ENCODE data around the gene TMEM207.

The TMEM207 gene

DNA sequence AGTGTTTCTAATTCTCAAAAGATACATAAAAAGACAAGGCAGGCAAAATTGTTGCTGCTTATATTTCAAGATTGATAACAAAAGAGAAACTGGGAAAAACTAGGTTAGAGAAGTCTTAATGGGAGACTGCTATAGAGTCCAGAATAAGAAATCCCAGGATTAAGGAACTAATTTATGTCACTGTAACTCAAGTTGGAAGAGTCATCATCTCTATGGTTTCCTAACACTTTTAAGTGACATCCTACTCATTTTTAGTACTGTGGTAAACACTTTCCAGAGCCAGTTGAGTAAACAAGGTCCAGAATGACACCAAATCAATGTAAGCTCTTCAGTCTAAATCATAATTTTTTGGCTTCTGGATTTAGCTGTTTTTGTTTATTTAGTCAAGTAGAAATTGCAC lies 53.7 kb downstream of the TMEM207 start:
- TF ChIP-seq, protein P1, sequence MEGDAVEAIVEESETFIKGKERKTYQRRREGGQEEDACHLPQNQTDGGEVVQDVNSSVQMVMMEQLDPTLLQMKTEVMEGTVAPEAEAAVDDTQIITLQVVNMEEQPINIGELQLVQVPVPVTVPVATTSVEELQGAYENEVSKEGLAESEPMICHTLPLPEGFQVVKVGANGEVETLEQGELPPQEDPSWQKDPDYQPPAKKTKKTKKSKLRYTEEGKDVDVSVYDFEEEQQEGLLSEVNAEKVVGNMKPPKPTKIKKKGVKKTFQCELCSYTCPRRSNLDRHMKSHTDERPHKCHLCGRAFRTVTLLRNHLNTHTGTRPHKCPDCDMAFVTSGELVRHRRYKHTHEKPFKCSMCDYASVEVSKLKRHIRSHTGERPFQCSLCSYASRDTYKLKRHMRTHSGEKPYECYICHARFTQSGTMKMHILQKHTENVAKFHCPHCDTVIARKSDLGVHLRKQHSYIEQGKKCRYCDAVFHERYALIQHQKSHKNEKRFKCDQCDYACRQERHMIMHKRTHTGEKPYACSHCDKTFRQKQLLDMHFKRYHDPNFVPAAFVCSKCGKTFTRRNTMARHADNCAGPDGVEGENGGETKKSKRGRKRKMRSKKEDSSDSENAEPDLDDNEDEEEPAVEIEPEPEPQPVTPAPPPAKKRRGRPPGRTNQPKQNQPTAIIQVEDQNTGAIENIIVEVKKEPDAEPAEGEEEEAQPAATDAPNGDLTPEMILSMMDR (conservative IDR thresholded peaks at IDR 0.05; ENCODE audit: low read depth, low read length), result no peak
- no peak overlapping the region for H3K4me3 ChIP-seq (ENCODE audit: low read depth, low read length)
- DNase-seq (ENCODE audit: low read depth), result no peak

DNA sequence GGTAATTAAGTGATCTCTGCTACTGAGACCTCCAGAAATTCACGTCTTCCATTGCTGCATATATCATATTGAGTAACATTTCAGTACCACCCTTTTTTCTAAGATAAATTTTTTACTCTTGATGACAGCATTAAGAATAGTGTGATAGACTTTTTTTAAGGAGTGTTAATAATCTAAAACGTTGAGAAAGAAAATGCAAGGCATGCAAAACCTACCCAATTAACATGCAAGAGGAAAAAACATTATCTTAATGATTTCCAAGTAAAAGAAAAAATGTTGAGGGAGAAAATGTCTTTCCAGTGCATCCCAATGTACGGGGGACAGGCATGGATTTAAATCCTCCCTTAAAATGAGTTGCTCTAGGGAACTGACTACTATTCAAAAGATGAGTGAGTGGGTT lies 61.0 kb downstream of the TMEM207 start:
- no peak for DNase-seq (ENCODE audit: low read depth)
- TF ChIP-seq, protein P1 (conservative IDR thresholded peaks at IDR 0.05; ENCODE audit: low read depth, low read length), result no peak
- H3K4me3 ChIP-seq (ENCODE audit: low read depth, low read length), result no peak overlapping the region

DNA sequence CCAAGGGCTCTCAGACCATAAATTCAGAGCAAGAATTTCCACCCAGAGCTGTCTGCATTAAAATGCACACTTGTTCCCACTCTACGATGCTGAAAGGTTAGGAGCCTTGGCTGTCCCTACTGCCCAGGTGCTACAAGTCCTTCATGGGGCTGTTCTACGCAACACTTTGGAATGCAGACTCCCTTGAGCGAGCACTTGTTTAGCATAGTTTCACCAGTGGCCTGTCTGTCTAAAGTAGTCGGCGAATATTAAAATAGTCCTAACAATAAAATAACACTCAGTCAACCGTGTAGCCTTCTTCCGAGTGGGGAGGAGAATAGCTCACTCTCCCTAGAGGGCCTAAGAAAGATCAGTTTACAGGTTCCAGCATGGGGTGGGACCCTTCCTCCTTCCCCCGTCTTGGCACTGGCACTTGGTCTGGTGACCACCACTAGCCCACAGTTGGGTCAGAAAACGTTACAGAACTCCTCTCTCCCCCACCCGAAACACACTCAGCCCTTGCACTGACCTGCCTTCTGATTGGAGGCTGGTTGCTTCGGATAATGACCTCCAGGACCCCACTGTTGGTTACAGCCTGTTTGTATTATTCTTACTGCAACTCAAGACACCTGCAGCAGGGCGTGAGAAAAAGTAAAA lies 62.0 kb downstream of the TMEM207 start, which contains the start of gene CLDN16:
Gene CLDN16, plus strand, starts transcription at position 586 of the 636 bp plus-strand sequence. CDS start 167 bp downstream, outside the sequence.
- TF ChIP-seq, protein P1 (conservative IDR thresholded peaks at IDR 0.05; ENCODE audit: low read depth, low read length), result no peak
- DNase-seq (ENCODE audit: low read depth), result peak; percentile 6
- H3K4me3 ChIP-seq (ENCODE audit: low read depth, low read length), result no peak within 1 kb of the TSS

DNA sequence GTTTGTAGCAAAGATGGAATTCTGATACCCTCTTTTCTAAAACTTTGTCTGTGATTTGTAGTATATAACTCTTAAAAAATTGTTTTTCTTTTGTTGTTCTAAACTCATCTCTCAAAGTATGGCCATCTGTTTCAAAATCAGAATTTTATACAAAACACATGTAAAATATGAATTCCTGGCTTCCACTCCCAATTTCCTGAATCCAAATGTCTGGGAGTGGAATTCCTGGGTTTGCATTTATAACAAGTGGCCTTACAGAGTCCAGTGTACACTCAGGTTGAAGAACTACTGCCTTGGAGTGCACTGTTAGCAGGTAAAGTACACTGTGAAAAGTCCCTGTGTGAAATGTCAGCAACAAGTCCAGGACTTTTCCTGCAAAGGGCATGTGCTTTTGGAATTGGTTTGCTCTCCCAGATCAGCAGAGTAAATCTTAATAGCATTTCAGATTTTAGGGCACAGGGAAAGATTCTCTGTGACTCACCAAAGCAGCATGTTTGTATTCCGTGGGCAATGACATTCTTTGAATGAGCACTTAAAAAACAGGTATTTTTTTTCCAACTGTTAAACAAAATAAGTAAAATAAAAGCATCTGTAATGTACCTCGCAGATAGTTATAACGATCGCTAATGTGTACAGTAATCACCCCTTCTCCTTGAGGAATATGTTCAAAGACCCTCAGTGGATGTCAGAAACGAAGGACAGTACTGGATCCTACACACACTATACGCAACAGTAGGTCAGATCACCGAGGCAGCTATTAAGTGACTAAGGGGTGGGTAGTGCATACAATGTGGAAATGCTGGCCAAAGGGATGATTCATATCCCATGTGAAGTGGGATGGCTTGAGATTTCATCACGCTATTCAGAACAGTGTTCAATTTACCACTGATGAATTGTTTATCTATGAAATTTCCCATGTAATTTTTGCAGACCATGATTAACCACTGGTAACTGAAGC lies 63.7 kb downstream of the TMEM207 start:
- TF ChIP-seq, protein P1 (conservative IDR thresholded peaks at IDR 0.05; ENCODE audit: low read depth, low read length), result no peak
- peak; percentile 97 for DNase-seq (ENCODE audit: low read depth)
- H3K4me3 ChIP-seq (ENCODE audit: low read depth, low read length), result peak overlapping the region; percentile 2

DNA sequence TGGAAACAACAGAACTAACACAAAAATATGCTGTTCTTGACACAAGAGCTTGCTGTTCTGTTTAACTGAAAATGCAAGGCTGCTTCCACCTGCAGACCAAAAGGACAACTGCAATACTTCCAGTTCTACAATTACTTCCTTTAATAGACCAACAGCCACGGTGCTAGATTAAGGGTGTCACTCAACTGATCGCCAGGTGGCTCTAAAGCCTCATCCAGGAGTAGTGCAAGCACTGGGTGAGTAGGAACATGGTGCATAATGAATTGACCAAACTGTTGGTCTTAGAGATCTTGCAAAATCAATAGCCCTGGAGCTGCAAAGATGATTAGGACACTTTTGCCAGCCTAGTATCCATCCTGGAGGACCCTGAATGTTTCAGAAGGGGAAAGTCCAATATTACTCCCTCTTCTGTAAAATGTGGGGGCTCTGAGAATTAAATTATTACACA lies 65.4 kb downstream of the TMEM207 start:
- TF ChIP-seq, protein P1 (conservative IDR thresholded peaks at IDR 0.05; ENCODE audit: low read depth, low read length), result peak; percentile 76
- H3K4me3 ChIP-seq (ENCODE audit: low read depth, low read length), result no peak overlapping the region
- peak; percentile 87 for DNase-seq (ENCODE audit: low read depth)

DNA sequence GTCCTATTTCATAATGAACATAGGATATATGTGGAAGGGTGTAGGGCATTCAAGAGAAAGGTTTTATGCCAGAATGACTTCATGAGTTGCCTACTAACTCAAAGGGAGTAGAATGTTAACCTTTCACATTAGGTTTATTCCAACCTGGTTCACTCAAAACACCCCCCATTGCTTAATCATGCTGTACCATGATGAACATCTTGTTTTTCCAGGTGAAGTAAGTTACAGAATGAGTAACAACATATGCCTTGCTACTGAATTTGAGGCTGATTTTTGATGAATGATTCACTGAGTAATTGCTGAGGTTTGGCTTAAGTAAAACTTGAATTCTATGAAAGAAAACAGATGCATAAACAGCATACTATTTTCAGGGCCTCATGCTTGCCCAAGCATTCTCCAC lies 67.6 kb downstream of the TMEM207 start:
- H3K4me3 ChIP-seq (ENCODE audit: low read depth, low read length), result no peak overlapping the region
- TF ChIP-seq, protein P1 (conservative IDR thresholded peaks at IDR 0.05; ENCODE audit: low read depth, low read length), result no peak
- DNase-seq (ENCODE audit: low read depth), result peak; percentile 64
